HG03558 (cell line): ENCODE measurements around the gene PAPPA.

Experiments used
- ATAC-seq: cut with Tn5 transposase; IDR thresholded peaks from one replicate; pipeline ENCODE4 v1.9.1; 2021; ENCODE audit warnings: moderate number of reproducible peaks; ENCODE audit not compliant: unreplicated experiment; ENCODE audit errors: extremely low read depth

The PAPPA gene

GRCh38 chr9:116271991-116272390 is 118.4 kb downstream of the PAPPA start:
- ATAC-seq = no peak

GRCh38 chr9:116274293-116274692 is 120.7 kb downstream of the PAPPA start:
- ATAC-seq = no peak

GRCh38 chr9:116275418-116276195 is 122.0 kb downstream of the PAPPA start:
- no peak for ATAC-seq

GRCh38 chr9:116276196-116276493 is 122.6 kb downstream of the PAPPA start:
- no peak for ATAC-seq

- ATAC-seq = no peak
Observed at GRCh38 chr9:116276651-116277121, 123.1 kb downstream of the PAPPA start.

GRCh38 chr9:116278326-116278725 is 124.7 kb downstream of the PAPPA start:
- ATAC-seq = no peak

GRCh38 chr9:116279230-116279629 is 125.6 kb downstream of the PAPPA start:
- no peak for ATAC-seq

GRCh38 chr9:116280529-116280928 is 126.9 kb downstream of the PAPPA start:
- no peak for ATAC-seq

- ATAC-seq = no peak
Observed at GRCh38 chr9:116282597-116282996, 129.0 kb downstream of the PAPPA start.

GRCh38 chr9:116284518-116284917 is 130.9 kb downstream of the PAPPA start:
- ATAC-seq = no peak

GRCh38 chr9:116285320-116285719 is 131.7 kb downstream of the PAPPA start:
- ATAC-seq = no peak

GRCh38 chr9:116286297-116286696 is 132.7 kb downstream of the PAPPA start:
- ATAC-seq = no peak

- no peak for ATAC-seq
Observed at GRCh38 chr9:116287721-116288120, 134.1 kb downstream of the PAPPA start.

- no peak for ATAC-seq
Observed at GRCh38 chr9:116288658-116289057, 135.1 kb downstream of the PAPPA start.

- ATAC-seq = no peak
Observed at GRCh38 chr9:116297346-116297745, 143.8 kb downstream of the PAPPA start.

GRCh38 chr9:116298249-116298648 is 144.7 kb downstream of the PAPPA start:
- no peak for ATAC-seq

GRCh38 chr9:116298878-116299391 is 145.3 kb downstream of the PAPPA start:
- no peak for ATAC-seq

GRCh38 chr9:116300360-116300870 is 146.8 kb downstream of the PAPPA start:
- ATAC-seq = no peak

GRCh38 chr9:116303270-116303669 is 149.7 kb downstream of the PAPPA start:
- ATAC-seq = no peak

GRCh38 chr9:116303886-116304538 is 150.4 kb downstream of the PAPPA start:
- no peak for ATAC-seq

- no peak for ATAC-seq
Observed at GRCh38 chr9:116304761-116305160, 151.2 kb downstream of the PAPPA start.
